K562 (cell line): ENCODE results near the gene PPP1R13B. TPM values are rescaled to one million over a fixed set of nuclear protein-coding genes. Genes with fewer than 3 reads are reported as not detected.

ENCODE experiments used
- C11orf30 ChIP-seq: fragments of 450-650 bp; IDR thresholded peaks from 2 replicates; pipeline ENCODE4 v1.6.1; 2016; ENCODE audit warnings: low read depth, mild to moderate bottlenecking
- CLOCK ChIP-seq: fragments of 250-450 bp; sonication (Bioruptor Pico); IDR thresholded peaks from 2 replicates; pipeline ENCODE4 v1.4.0; 2020; ENCODE audit warnings: mild to moderate bottlenecking, moderate library complexity, borderline replicate concordance
- CREB1 ChIP-seq, 2 experiments: sonication (generic) in 1 of 2; formaldehyde crosslinking in 1 of 2; IDR thresholded peaks; 2 replicates each; pipeline versions ENCODE4 v1.6.1 to v1.8.0; 2012 to 2022; ENCODE audit warnings: inconsistent platforms in 1 of 2, mild to moderate bottlenecking in 1 of 2, missing genetic modification reagents in 1 of 2, moderate library complexity in 1 of 2
- ETS1 ChIP-seq: conservative IDR thresholded peaks from 2 replicates; pipeline ENCODE4 v1.6.1; 2011; ENCODE audit warnings: low read depth, mild to moderate bottlenecking, low read length; ENCODE audit not compliant: control insufficient read depth
- NFYB ChIP-seq: IDR thresholded peaks from 2 replicates; pipeline ENCODE4 v1.6.1; 2011; ENCODE audit warnings: mild to moderate bottlenecking, moderate library complexity; ENCODE audit not compliant: insufficient read length; ENCODE audit errors: extremely low read depth
- PHF8 ChIP-seq: fragments of 200-600 bp; sonication (generic); IDR thresholded peaks from 2 replicates; pipeline ENCODE4 v1.6.1; 2012; ENCODE audit warnings: mixed run types, mild to moderate bottlenecking, inconsistent platforms, low read length, moderate library complexity, borderline replicate concordance
- POLR2G ChIP-seq: fragments of 200-400 bp; formaldehyde crosslinking; IDR thresholded peaks from 2 replicates; pipeline ENCODE4 v1.6.1; 2017; ENCODE audit warnings: low read depth, mild to moderate bottlenecking, antibody characterized with exemption, low read length, moderate library complexity
- RBM39 ChIP-seq: fragments of 200-400 bp; formaldehyde crosslinking; optimal IDR thresholded peaks from 2 replicates; pipeline ENCODE3; 2018; ENCODE audit warnings: low read depth, low read length
- SLC30A9 ChIP-seq: fragments of 250-450 bp; sonication (Bioruptor Pico); IDR thresholded peaks from 2 replicates; pipeline ENCODE4 v1.8.0; 2022; ENCODE audit warnings: mild to moderate bottlenecking, moderate library complexity
- TCF7L2 ChIP-seq: fragments of 150-350 bp; IDR thresholded peaks from 2 replicates; pipeline ENCODE4 v1.6.1; 2016; ENCODE audit warnings: low read depth, mild to moderate bottlenecking, low read length, moderate library complexity
- YBX1 ChIP-seq: fragments of 450-650 bp; IDR thresholded peaks from 2 replicates; pipeline ENCODE4 v1.7.1; 2016; ENCODE audit warnings: mild to moderate bottlenecking
- ZNF512 ChIP-seq: IDR thresholded peaks from 2 replicates; pipeline ENCODE4 v1.6.1; 2016; ENCODE audit warnings: missing genetic modification characterization, missing compliant biosample characterization
- ZNF695 ChIP-seq: fragments of 450-650 bp; formaldehyde crosslinking; IDR thresholded peaks from 2 replicates; pipeline ENCODE4 v1.4.0; 2020; ENCODE audit warnings: mild to moderate bottlenecking, moderate library complexity
- ZSCAN29 ChIP-seq: fragments of 450-650 bp; IDR thresholded peaks from 2 replicates; pipeline ENCODE4 v1.6.1; 2017
- polyA plus RNA-seq, 8 experiments: library from polyadenylated mRNA; depleted of rRNA in 4 of 8; stranded (reverse) in 5 of 8; unstranded in 3 of 8; fragments of >200 nt; fragmentation: Nextera tagmentation in 2 of 8; fragmentation: Illumina TruSeq in 1 of 8; extraction: Ambion mirVana in 2 of 8; extraction: Trizol in 1 of 8; gene quantifications; 2 replicates each; pipeline versions ENCODE4 v1.2.1 to v1.2.3, GENCODE V29; 2011 to 2014; ENCODE audit warnings: inconsistent platforms in 1 of 8, missing spikeins in 1 of 8
- total RNA-seq, 7 experiments: library from RNA; depleted of rRNA in 6 of 7; stranded (reverse); fragments of >200 nt in 6 of 7; fragmentation: Illumina TruSeq in 2 of 7; extraction: Trizol in 2 of 7; gene quantifications; 2 replicates each; pipeline versions ENCODE4 v1.2.1 to v1.2.3, GENCODE V29; 2011 to 2021; ENCODE audit warnings: low replicate concordance in 1 of 7
- TF ChIP-seq, protein P1 (sequence below), 2 experiments: fragments of 150-350 bp in 1 of 2; IDR thresholded peaks; 2 replicates each; pipeline ENCODE4 v1.6.1; 2012 to 2016; ENCODE audit warnings: low read depth in 2 of 2, low read length in 2 of 2, mild to moderate bottlenecking in 1 of 2, moderate library complexity in 1 of 2
- TF ChIP-seq, protein P2 (sequence below): sonication (generic); formaldehyde crosslinking; IDR thresholded peaks from 2 replicates; pipeline ENCODE4 v1.5.0; 2020; ENCODE audit warnings: missing genetic modification reagents

PPP1R13B gene
- total and polyA plus RNA-seq, 9 of the 15 experiments (the other 6 are each of a cell fraction or from before 2014, with no cell fraction given) = 0.03 to 1.7 (median 0.15) TPM

DNA sequence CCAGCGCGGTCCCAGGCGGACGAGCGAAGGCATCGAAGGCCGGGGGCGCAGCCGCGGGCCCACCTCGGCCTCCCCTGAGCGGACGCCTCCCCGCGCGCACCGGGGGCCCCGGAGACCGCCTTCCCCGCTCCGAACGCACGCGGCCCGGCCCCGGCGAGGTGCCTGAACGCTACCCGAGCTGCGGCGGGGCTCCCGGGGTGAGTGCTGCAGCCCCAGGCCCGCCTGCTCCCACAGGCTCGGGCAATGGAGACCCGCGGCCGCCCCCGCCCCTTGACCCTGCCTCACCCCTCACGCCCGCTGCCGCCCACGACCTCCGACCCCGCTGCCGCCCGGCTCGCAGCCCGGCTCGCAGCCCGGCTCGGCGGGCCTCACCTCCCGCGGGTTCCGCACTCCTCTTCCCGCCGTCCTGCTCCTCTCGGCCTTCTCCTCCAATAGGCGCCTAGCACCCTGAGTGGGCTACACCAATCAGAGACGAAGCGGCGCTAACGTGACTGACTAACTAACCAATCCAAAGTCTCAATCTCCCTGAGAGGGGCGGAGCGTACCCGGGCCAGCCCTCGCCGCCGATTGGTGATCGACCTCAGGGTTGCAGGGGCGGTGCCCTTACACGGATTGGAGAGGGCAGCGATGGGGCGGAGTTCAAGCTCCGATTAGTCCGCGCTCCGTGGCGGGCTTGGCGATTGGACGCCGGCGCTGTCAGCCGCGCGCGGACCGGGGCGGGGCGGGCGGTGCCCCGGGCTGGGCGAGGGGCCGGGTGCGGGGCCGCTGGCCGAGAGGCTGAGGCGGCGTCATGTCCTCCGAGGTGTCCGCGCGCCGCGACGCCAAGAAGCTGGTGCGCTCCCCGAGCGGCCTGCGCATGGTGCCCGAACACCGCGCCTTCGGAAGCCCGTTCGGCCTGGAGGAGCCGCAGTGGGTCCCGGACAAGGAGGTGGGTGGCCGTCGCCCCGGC lies 132.0 kb downstream of the PPP1R13B start, which contains the start of the genes XRCC3 and ZFYVE21 (continued):
- TF ChIP-seq ZNF512 (tag) = no peak
- no peak for TF ChIP-seq TCF7L2
- TF ChIP-seq, protein P1, sequence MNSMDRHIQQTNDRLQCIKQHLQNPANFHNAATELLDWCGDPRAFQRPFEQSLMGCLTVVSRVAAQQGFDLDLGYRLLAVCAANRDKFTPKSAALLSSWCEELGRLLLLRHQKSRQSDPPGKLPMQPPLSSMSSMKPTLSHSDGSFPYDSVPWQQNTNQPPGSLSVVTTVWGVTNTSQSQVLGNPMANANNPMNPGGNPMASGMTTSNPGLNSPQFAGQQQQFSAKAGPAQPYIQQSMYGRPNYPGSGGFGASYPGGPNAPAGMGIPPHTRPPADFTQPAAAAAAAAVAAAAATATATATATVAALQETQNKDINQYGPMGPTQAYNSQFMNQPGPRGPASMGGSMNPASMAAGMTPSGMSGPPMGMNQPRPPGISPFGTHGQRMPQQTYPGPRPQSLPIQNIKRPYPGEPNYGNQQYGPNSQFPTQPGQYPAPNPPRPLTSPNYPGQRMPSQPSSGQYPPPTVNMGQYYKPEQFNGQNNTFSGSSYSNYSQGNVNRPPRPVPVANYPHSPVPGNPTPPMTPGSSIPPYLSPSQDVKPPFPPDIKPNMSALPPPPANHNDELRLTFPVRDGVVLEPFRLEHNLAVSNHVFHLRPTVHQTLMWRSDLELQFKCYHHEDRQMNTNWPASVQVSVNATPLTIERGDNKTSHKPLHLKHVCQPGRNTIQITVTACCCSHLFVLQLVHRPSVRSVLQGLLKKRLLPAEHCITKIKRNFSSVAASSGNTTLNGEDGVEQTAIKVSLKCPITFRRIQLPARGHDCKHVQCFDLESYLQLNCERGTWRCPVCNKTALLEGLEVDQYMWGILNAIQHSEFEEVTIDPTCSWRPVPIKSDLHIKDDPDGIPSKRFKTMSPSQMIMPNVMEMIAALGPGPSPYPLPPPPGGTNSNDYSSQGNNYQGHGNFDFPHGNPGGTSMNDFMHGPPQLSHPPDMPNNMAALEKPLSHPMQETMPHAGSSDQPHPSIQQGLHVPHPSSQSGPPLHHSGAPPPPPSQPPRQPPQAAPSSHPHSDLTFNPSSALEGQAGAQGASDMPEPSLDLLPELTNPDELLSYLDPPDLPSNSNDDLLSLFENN (IDR thresholded peaks at IDR 0.05; ENCODE audit: low read depth in 2 of 2, low read length in 2 of 2) = no peak
- TF ChIP-seq, protein P2, sequence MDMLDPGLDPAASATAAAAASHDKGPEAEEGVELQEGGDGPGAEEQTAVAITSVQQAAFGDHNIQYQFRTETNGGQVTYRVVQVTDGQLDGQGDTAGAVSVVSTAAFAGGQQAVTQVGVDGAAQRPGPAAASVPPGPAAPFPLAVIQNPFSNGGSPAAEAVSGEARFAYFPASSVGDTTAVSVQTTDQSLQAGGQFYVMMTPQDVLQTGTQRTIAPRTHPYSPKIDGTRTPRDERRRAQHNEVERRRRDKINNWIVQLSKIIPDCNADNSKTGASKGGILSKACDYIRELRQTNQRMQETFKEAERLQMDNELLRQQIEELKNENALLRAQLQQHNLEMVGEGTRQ (CRISPR knock-in tag) = peak; percentile 66
- peak; percentile 43; the same call in 1 of the 2 replicates for TF ChIP-seq C11orf30
- no peak for TF ChIP-seq YBX1
- TF ChIP-seq ZNF695 (CRISPR knock-in tag) = no peak
- no peak for TF ChIP-seq SLC30A9
- TF ChIP-seq CREB1 (IDR thresholded peaks at IDR 0.05) = no peak
- TF ChIP-seq CREB1 (CRISPR knock-in tag; IDR thresholded peaks at IDR 0.05) = peak; percentile 59; the same call in 1 of the 2 replicates
- TF ChIP-seq PHF8 = peak; percentile 75; the same call in 1 of the 2 replicates
- peak; percentile 93 for TF ChIP-seq POLR2G
- TF ChIP-seq ETS1 = no peak
- TF ChIP-seq CLOCK (CRISPR knock-in tag) = no peak
- TF ChIP-seq RBM39 = no peak
- TF ChIP-seq ZSCAN29 = no peak
- peak; percentile 91 for TF ChIP-seq NFYB
